Activated CD4-positive, alpha-beta T cell treated with anti-CD3 and anti-CD28 coated beads, Interleukin-2, amount 10 ng/mL, durations not matched to agents 7 days and 5 days (primary cell): ENCODE data around the gene ITGAE. TPM values are rescaled to one million over a fixed set of nuclear protein-coding genes. Genes with fewer than 3 reads are reported as not detected.

Experiments used
- CTCF ChIA-PET: fragments of 350-600 bp; sonication (Branson Sonifier 250); formaldehyde crosslinking; loops from one replicate; lab custom pipeline; 2021; ENCODE audit warnings: antibody characterized with exemption; lab: Charles Lee
- POLR2A ChIA-PET: fragments of 350-600 bp; sonication (Branson Sonifier 250); formaldehyde crosslinking; loops from one replicate; lab custom pipeline; 2021; ENCODE audit warnings: antibody characterized with exemption; lab: Charles Lee
- DNase-seq: peaks from one replicate; pipeline ENCODE4 v3.0.0-alpha.2; 2020
- H3K27ac Mint-ChIP-seq: one replicate; pipeline ENCODE4 v1.8.0; 2021; ENCODE audit warnings: mild to moderate bottlenecking, moderate library complexity, mixed read lengths
- H3K27me3 Mint-ChIP-seq: one replicate; pipeline ENCODE4 v1.8.0; 2021; ENCODE audit warnings: mixed read lengths
- H3K36me3 Mint-ChIP-seq: one replicate; pipeline ENCODE4 v1.8.0; 2021; ENCODE audit warnings: low read depth, mixed read lengths
- H3K4me1 Mint-ChIP-seq: one replicate; pipeline ENCODE4 v1.8.0; 2021; ENCODE audit warnings: mixed read lengths
- H3K4me3 Mint-ChIP-seq: one replicate; pipeline ENCODE4 v1.8.0; 2021; ENCODE audit warnings: mild to moderate bottlenecking, moderate library complexity, mixed read lengths
- H3K9me3 Mint-ChIP-seq: one replicate; pipeline ENCODE4 v1.8.0; 2021; ENCODE audit warnings: mixed read lengths
- total RNA-seq, 2 experiments: library from RNA; stranded (reverse); gene quantifications; one replicate each; pipeline ENCODE4 v1.2.3, GENCODE V29; 2021

Gene ITGAE
- total RNA-seq, 2 experiments from 2014 or later: 18.3 to 20.9 TPM

DNA sequence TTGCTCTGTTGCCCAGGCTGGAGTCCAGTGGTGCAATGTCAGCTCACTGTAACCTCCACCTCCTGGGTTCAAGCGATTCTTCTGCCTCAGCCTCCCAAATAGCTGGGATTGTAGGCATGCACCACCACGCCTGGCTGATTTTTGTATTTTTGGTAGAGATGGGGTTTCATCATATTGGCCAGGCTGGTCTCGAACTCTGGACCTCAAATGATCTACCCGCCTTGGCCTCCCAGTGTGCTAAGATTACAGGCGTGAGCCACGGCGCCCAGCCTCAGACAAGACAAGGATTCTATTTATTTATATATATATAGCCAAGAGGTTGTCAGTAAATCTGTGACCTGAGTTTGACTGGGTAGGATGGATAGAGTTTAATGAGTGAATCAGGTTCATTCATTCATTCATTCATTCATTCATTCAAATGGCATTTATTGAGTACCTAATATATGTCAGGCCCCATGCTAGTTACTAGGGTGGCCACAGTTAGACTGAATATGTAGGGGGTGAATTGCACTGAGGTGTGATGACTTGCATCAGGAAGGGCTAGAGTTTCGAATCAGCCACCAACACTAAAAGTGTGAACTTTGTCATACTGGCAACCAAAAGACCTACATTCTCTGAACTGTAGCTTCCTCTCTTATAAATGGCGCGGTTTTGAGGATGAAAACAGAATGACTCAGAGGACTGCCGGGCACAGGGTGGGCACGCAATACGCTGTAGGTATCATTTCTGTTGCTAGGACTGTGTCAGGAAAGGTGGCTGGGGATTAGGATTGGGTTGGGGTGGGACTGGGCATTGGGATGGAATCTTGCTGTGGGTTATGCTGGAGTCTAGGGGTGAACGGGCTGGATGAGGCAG is 37.8 kb downstream of the ITGAE start:
- H3K27ac Mint-ChIP-seq: peak overlapping the region; percentile 95
- DNase-seq: peak; percentile 41
- H3K9me3 Mint-ChIP-seq: peaks cover 14% of the 10 kb centered on the region
- peaks cover 2% of the 10 kb centered on the region for H3K27me3 Mint-ChIP-seq
- H3K4me1 Mint-ChIP-seq: peaks cover 48% of the 10 kb centered on the region
- H3K36me3 Mint-ChIP-seq: peaks cover 10% of the 10 kb centered on the region
- POLR2A ChIA-PET: no interaction called here
- CTCF ChIA-PET: interaction anchor here (0.9 to 3.4 kb wide), 4 partner anchors 12 to 83 kb away, joined by 3 to 18 read pairs (median 4); partner anchors contain the start of gene NCBP3
- peak overlapping the region; percentile 31 for H3K4me3 Mint-ChIP-seq

DNA sequence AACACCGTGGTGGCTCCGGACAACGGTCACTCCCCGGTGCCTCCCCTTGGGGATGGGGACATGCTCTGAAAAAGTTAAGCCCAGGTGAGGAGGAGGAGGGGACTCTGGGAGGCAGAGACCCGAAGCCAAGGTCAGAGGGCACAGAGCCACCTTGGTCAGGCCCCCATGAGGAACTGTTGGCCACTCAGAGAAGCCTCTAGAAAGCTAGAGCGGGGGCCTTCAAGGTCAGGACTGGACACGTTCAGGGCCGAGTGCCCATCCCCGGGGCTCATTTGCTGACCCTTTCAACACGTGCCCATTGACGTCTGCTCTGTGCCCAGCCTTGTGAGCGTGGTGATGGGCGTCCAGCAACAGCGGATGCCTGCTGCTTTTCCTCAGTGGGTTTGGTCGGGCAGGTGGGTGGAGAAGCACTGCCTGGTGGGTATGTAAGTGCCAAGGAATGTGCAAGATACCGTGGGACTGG is 39.0 kb downstream of the ITGAE start:
- Mint-ChIP-seq H3K4me3 (no peak overlapping the region), H3K36me3 (peaks cover 7% of the 10 kb centered on the region), H3K27me3 (peaks cover 2% of the 10 kb centered on the region), H3K27ac (no peak overlapping the region), H3K9me3 (peaks cover 12% of the 10 kb centered on the region), H3K4me1 (peaks cover 43% of the 10 kb centered on the region)
- POLR2A ChIA-PET: no interaction called here
- CTCF ChIA-PET: interaction anchor here (1.0 to 3.4 kb wide), 3 partner anchors 11 to 84 kb away, joined by 3 to 18 read pairs (median 5); partner anchors contain the start of gene NCBP3
- DNase-seq: no peak

DNA sequence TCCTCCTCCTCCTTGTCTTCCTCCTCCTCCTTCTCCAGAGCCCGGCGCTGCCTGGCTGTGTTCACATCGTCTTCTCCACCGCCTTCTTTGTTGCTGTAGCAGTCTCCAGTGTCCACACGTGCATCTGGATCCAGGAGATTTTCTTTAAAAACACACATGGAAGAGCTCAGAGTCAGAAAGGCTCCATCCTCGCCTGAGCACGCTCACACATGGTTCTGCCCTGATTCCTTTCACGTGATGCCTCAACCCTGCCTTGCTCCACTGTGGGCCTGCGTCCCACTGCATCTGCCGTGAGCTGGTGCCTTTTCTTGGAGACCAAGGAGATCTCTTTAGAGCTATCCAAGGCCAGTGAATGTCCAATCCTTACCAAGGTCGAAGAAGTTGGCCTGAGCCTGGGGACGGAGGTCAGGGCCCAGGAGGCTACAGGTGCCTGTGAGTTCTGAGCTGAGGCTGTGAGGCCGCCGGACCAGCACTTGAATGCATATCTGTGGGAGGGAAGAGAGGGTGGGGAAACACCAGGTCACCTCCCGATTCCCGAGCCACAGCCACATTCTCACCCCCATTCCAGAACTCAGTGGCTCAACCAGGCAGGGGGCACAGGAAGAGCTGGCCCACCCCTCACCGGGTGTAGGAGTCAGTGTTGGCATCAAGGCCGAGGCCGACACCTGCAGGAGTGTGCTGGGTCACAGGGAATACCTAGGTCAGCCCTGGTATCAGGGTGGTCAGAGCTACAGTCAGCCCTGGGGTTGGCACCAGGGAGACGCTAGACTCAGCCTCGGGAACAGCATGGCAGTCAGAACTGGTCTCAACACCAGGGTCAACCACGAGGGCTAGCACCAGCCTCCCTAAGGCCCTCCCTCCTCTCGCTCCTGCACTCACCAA is 39.7 kb downstream of the ITGAE start:
- Mint-ChIP-seq H3K27ac (peak overlapping the region; percentile 43), H3K9me3 (peaks cover 10% of the 10 kb centered on the region), H3K4me3 (no peak overlapping the region), H3K4me1 (peaks cover 38% of the 10 kb centered on the region), H3K36me3 (peaks cover 7% of the 10 kb centered on the region), H3K27me3 (peaks cover 2% of the 10 kb centered on the region)
- no peak for DNase-seq
- CTCF ChIA-PET: interaction anchor here (0.7 to 3.4 kb wide), 5 partner anchors 10 to 85 kb away, joined by 3 to 18 read pairs (median 5); partner anchors contain the start of gene NCBP3
- POLR2A ChIA-PET: no interaction called here

DNA sequence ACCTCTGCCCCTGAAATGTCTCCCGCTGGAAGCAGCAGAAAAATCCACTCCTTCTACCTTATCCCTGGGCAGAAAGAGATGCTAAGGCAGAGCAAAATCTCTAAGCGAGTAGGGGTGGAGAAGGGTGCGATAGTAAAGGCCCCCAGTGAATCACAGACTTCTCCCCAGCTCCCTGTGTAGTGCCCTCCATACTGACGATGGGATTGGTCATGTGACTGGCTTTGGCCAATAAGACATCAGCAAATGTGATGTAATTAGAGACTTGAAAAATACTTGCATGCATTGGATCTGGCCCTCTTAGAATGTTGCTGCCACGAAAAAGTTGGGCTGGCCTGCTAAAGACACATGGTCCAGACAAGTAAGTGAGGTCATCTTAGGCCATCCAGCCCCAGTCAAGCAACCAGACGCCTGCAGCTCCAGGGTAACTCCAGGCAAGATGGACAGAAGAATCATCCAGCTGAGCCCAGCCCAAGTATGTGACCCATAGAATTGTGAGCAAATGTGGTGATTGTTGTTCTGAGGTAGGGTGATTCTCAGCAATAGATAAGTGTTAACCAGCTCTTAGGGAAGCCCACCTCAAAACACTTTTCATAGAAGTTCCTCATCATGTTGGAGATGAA is 41.3 kb downstream of the ITGAE start:
- no peak for DNase-seq
- Mint-ChIP-seq H3K27me3 (peaks cover 2% of the 10 kb centered on the region), H3K27ac (no peak overlapping the region), H3K9me3 (peaks cover 10% of the 10 kb centered on the region), H3K4me1 (peaks cover 27% of the 10 kb centered on the region), H3K36me3 (peaks cover 7% of the 10 kb centered on the region), H3K4me3 (no peak overlapping the region)
- POLR2A ChIA-PET: no interaction called here
- CTCF ChIA-PET: interaction anchor here (3.4 kb wide), 1 partner anchor 9 kb away, joined by 18 read pairs; no protein-coding TSS in a partner anchor

DNA sequence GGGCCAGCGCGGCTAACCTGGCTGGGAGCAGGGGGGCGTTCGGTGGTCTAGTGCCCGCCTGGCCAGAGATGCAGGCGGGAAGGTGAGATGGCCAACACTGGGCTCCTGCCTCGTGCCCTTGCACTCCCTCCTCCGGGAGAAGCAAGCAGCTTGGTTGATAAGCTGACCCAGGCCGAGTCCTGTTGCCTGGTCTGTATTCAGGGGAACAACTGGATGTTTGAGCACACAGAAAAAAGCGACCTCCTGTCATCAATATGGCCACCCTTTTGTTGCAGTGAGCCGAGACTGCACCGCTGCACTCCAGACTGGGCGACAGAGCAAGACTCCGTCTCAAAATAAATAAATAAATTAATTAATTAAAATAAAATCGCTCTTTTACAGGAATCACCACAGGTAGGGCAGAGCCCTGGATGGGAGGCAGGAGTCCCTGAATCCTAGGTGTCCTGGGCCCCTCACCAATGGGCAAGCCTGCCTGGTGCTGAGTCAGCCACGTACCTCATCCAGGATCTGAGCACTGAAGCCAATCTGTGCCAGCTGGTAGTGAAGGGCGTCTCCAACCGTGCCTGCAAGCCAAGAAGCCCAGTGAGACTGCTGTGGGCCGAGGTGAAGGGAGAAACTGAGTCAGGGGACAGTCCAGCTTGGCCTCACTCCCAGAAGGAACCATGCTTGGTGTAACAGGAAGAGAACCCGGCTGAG is 45.5 kb downstream of the ITGAE start:
- POLR2A ChIA-PET: no interaction called here

DNA sequence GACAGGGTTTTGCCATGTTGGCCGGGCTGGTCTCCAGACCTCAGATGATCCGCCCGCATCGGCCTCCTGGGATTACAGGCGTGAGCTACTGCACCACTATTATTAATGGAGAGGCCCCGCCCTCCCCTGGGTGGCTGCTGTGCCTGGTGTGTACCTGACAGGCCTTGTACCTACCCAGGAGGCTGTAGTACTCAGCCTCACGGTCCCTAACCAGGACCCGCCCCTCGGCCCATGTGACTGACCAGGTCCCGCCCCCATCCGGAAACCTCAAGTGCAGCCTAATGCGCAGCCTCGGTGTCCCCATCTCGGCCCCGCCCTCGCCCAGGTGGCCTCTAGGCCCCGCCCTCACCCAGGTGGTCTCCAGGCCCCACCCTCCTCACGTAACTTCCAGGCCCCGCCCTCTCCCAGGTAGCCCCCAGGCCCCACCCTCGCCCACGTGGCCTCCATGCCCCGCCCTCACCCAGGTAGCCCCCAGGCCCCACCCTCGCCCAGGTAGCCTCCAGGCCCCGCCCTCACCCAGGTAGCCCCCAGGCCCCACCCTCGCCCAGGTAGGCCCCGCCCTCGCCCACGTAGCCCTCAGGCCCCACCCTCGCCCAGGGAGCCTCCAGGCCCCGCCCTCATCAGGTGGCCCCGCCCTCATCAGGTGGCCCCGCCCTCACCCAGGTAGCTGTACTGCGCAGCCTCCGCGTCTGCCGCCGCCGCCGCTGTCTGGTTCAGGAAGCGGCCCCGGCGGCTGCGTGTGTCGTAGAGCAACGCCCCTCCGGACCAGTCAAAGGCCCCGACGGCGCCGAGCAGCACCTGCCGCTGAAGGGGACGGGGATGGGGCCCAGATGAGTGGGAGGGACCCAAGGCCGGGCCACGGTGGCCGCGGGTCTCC is 46.3 kb downstream of the ITGAE start:
- ChIA-PET CTCF (interaction anchor here (1.3 to 5.6 kb wide), 3 partner anchors 16 to 92 kb away, joined by 3 to 42 read pairs (median 6); partner anchors contain the start of gene NCBP3), POLR2A (no interaction called here)
- Mint-ChIP-seq H3K27me3 (no peaks in the 10 kb centered on the region), H3K9me3 (peaks cover 2% of the 10 kb centered on the region), H3K4me3 (no peak overlapping the region), H3K27ac (no peak overlapping the region), H3K4me1 (peaks cover 39% of the 10 kb centered on the region), H3K36me3 (peaks cover 1% of the 10 kb centered on the region)
- DNase-seq: peak; percentile 67

More for the DNA sequence above, 45.5 kb downstream of the ITGAE start:
- Mint-ChIP-seq H3K4me3 (no peak overlapping the region), H3K27ac (peak overlapping the region; percentile 79), H3K36me3 (peaks cover 6% of the 10 kb centered on the region), H3K27me3 (no peaks in the 10 kb centered on the region), H3K4me1 (peaks cover 32% of the 10 kb centered on the region), H3K9me3 (peaks cover 7% of the 10 kb centered on the region)
- no peak for DNase-seq
- CTCF ChIA-PET: interaction anchor here (1.0 to 2.5 kb wide), 3 partner anchors 10 to 18 kb away, joined by 3 to 7 read pairs (median 4); no protein-coding TSS in a partner anchor

DNA sequence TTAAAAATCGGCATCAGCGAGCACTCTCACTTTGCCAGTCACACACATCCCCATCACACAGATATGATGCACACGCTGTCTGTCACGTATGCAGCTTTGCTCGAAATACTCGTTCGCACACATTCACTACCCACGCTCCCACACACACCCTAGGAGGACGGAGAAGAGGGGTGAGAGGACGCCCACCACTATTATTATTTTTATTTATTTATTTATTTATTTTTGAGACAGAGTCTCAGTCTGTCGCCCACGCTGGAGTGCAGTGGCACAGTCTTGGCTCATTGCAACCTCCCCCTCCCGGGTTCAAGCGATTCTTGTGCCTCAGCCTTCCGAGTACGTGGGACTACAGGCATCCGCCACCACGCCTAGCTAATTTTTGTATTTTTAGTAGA is 46.9 kb downstream of the ITGAE start:
- Mint-ChIP-seq H3K4me3 (no peak overlapping the region), H3K36me3 (no peaks in the 10 kb centered on the region), H3K27me3 (no peaks in the 10 kb centered on the region), H3K27ac (peak overlapping the region; percentile 76), H3K9me3 (no peaks in the 10 kb centered on the region), H3K4me1 (peaks cover 41% of the 10 kb centered on the region)
- DNase-seq: no peak
- ChIA-PET POLR2A (no interaction called here), CTCF (interaction anchor here (1.3 to 5.6 kb wide), 3 partner anchors 15 to 92 kb away, joined by 3 to 42 read pairs (median 6); partner anchors contain the start of gene NCBP3)

DNA sequence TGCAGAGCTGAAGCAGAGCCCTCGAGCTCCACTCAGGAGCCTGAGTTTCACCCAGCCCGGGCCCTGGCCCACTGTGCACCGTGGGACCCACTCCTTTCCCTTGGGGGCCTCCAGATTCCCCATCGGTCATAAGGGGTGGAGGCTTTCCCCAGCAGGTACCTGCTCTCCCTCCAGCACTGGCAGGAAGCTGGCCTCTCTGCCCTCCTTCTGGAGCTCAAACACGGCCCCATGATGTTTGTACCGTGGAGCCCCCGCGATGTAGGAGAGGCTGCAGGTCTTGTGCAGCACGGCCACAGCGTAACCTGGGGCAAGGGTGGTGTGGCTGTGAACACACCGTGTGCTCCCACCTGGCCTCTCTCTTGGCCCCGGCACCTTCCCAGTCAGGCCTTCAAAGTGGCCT is 47.4 kb downstream of the ITGAE start:
- no peaks in the 10 kb centered on the region for H3K27me3 Mint-ChIP-seq
- CTCF ChIA-PET: interaction anchor here (0.6 to 5.6 kb wide), 5 partner anchors 15 to 93 kb away, joined by 3 to 42 read pairs (median 4); partner anchors contain the start of gene NCBP3
- H3K36me3 Mint-ChIP-seq: no peaks in the 10 kb centered on the region
- no peak for DNase-seq
- no peak overlapping the region for H3K27ac Mint-ChIP-seq
- H3K9me3 Mint-ChIP-seq: no peaks in the 10 kb centered on the region
- peaks cover 45% of the 10 kb centered on the region for H3K4me1 Mint-ChIP-seq
- POLR2A ChIA-PET: no interaction called here
- no peak overlapping the region for H3K4me3 Mint-ChIP-seq

DNA sequence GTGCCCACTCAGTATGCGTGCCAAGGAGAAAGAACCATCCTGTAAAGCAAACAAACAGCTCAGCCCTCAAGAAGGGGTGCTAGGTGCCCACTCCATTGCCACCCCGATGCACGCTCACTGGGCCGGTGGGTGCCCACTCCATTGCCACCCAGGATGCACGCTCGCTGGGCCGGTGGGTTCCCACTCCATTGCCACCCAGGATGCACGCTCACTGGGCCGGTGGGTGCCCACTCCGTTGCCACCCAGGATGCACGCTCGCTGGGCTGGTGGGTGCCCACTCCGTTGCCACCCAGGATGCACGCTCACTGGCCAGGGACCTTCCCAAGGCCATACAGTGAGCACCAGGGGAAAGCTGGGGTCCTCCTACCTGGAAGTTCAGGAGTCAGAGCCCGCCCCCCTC is 49.2 kb downstream of the ITGAE start:
- Mint-ChIP-seq H3K36me3 (no peaks in the 10 kb centered on the region), H3K4me1 (peaks cover 48% of the 10 kb centered on the region), H3K27me3 (peaks cover 2% of the 10 kb centered on the region)

DNA sequence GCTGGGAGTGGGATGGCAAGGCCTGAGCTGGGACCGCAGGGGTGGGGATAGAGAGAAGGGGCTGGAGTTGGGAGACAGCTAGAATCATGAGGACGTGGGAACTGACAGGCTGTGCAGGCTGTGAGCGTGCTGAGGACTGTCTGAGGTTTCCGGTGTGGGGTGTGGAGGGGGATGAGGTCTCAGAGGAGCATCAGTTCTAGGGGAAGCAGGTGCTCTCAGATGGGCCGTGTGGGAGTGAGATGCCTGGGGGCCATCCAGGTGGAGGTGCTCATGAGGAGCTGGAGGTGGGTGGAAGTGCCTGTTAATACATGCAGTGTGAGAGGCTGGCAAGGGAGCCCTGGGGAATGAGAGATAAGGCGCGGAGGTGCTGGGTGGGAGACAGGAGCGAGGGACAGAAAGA is 50.1 kb downstream of the ITGAE start:
- peak; percentile 70 for DNase-seq
- Mint-ChIP-seq H3K4me1 (peaks cover 48% of the 10 kb centered on the region), H3K4me3 (peak overlapping the region; percentile 37), H3K36me3 (no peaks in the 10 kb centered on the region), H3K27me3 (peaks cover 2% of the 10 kb centered on the region), H3K9me3 (no peaks in the 10 kb centered on the region), H3K27ac (peak overlapping the region; percentile 85)
- ChIA-PET POLR2A (no interaction called here), CTCF (interaction anchor here (1.2 to 5.6 kb wide), 6 partner anchors 11 to 95 kb away, joined by 3 to 42 read pairs (median 8); partner anchors contain the start of gene NCBP3)

More for the DNA sequence above, 49.2 kb downstream of the ITGAE start:
- ChIA-PET CTCF (interaction anchor here (0.7 to 5.6 kb wide), 6 partner anchors 10 to 689 kb away, joined by 3 to 42 read pairs (median 8); partner anchors contain the start of gene NCBP3), POLR2A (interaction anchor here (0.6 kb wide), 1 partner anchor 12 kb away, joined by 3 read pairs; no protein-coding TSS in a partner anchor)
- H3K9me3 Mint-ChIP-seq: no peaks in the 10 kb centered on the region
- H3K4me3 Mint-ChIP-seq: no peak overlapping the region
- DNase-seq: no peak
- no peak overlapping the region for H3K27ac Mint-ChIP-seq
